GM21390 (cell line): Measurements from ENCODE around the gene PLAAT2.
"Not testable (repeated sequence)": the region's sequence is repeated elsewhere in the genome, so short reads cannot be mapped to it uniquely, and the experiment has no call there.

Source experiments
- ATAC-seq: cut with Tn5 transposase; IDR thresholded peaks from one replicate; pipeline ENCODE4 v1.9.1; 2021; ENCODE audit not compliant: unreplicated experiment

The PLAAT2 gene

DNA sequence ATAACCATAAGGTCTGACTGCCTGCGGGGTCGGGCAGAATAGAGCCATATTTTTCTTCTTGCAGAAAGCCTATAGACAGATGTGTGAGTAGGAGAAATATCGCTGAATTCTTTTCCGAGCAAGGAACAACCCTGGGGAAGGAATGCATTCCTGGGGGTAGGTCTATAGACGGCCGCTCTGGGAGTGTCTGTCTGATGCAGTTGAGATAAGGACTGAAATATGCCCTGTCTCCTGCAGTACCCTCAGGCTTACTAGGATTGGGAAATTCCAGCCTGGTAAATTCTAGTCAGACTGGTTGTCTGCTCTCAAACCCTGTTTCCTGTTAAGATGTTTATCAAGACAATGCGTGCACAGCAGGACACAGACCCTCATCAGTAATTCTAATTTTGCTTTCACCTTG lies 18.0 kb upstream of the PLAAT2 start:
- ATAC-seq = not testable (repeated sequence)

DNA sequence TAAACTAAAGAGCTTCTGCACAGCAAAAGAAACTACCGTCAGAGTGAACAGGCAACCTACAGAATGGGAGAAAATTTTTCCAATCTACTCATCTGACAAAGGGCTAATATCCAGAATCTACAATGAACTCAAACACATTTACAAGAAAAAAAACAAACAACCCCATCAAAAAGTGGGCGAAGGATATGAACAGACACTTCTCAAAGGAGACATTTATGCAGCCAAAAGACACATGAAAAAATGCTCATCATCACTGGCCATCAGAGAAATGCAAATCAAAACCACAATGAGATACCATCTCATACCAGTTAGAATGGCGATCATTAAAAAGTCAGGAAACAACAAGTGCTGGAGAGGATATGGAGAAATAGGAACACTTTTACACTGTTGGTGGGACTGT lies 15.7 kb upstream of the PLAAT2 start:
- ATAC-seq = not testable (repeated sequence)

DNA sequence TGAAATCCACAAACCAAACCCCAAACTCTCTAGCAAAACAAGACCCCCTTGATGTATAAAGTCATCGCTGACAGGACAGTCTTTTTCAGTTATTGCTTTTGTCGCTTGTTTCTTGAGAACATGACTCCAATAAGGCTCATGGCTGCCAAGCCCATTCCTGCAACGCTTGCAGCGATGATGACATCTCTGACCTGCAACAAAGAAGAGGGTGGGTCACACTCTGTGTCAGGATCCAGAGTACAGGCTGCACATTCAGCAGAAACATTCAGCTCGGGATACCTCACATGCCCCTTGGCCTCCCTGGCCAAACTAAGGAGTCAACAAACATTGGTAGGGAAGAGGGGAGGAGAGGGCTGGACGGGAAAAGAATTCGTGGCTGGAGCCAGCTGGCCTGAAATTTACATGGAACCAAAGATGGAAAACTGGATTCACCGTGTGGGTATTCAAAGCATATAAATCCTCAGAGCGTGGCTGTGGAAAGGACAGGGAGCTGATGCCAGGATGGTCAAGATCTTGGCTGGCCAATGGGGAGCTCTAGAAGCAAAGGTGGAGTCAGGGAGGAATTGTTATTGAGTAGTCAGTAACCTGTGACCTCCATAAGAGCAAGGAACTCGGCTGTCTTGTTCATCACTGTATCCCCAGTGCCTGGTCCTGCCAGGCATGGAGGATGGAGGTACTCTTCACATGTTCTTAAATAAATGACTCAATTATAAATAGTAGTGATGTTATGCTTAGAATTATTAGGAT lies 11.8 kb upstream of the PLAAT2 start:
- no peak for ATAC-seq

DNA sequence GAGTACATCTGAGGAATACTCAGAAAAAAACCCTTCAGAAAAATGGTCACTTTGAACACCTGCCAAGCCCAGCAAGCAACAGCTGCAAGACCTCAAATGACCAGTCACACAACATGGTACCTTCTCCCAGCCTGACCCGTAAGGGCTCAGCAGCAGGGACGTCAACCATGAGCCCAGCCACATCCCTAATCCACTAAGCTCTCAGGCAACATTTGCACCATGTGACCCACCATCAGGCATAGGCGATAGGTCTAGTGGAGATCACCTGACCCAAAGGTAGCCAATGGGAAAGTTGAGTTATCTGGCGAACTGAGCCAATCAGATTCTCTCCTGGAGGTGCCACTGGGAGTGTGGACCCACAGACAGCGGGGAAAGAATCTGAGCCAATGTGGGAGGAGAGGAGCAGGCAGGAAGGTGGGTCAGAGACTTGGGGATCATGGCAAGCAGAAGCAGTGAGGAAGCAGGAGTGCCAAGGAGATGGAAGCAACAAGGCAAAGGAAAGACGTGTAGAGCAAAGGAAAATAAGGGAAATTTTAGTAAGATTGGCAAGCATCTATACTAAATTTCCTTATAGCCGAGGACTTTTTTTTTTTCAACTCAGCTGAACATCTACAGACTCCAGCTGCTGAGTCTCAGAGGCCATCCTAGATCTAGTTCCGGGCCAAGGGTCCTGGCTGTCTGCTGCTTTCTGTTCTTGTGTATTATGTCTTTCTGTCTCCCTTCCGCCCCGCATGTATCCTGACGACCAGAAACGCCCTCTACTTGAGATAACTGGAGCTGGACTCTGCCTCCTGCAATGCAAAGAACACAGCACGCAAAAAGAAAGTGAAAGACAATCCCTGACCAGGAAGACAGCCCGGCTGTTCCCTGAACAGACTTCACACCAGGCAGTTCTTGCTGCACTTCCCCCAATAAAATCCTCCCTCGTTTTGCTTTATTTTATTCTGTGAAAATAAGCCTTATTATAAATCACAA lies 11.0 kb upstream of the PLAAT2 start:
- ATAC-seq = peak; percentile 77

DNA sequence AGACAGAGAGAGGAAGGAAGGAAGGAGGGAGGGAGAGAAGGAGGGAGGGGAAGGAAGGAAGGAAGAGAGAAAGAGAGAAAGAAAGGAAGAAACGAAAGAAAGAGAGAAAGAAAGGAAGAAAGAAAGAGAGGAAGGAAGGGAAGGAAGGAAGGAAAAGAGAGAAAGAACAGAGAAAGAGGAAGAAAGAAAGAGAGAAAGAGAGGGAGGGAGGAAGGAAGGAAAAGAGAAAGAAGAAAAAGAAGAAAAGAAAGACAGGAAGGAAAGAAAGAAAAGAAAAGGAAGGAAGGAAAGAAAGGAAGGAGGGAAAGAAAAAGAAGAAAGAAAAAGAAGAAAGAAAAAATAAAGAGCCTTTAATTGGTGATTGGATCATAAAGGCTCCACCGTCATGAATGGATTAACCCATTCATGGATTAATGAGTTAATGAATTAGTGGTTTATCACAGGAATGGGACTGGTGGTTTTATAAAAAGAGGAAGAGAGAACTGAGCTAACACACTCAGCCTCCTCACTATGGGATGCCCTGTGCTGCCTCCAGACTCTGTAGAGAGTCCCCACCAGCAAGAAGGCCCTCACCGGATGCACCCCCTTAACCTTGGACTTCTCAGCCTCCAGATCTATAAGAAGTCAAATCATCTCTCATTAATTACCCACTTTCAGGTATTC lies 9.0 kb upstream of the PLAAT2 start:
- ATAC-seq = no peak

DNA sequence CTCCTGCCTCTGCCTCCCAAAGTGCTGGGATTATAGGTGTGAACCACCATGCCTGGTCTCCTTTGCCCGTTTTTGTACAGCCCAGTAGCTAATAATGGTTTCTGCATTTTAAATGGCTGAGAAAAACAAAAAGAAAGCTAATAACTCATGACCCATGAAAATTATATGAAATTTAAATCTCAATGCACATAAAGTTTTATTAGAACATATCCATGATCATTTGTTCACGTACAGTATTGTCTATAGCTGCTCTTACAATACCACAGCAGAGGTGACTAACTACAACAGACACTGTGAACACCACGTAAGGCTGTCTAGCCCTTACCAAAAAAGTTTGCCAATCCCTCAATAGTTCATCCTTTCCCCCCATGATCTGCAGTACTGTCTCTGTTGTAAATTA lies 6.4 kb upstream of the PLAAT2 start:
- no peak for ATAC-seq

DNA sequence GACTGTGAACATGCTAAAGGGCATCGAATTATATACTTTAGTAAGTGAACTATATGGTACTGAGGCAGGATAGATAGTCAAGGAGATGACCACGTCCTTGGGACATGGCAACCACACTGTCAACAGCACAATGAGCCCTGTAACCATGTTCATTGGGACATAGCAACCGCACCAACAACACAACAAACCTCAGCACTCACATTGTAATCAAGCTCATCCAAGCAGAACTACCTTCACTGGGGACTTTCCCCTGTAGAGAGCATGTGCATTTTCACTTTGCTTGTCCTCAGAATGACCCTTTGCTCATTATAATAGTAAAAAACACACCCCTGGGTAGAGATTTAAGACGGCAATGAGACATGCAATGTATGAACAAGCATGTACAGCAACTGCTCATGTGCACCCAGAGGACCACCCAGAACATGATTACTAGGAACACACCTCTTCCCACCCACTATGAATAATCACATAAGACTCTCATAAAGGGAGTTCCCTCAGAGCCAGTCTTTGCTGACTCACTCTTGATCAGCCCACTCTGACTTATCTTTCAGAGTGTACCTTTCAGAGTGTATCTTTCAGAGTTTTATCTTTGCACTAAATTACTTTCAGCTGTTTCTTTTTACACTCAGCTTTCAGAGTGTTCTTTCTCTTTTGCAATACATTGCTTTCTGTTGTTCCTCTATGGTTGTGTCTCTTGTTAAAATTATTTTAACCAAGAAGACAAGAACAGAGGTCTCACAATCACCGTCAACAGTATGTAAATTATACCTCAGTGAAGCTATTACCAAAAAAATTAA lies 4.1 kb upstream of the PLAAT2 start:
- ATAC-seq = peak; percentile 75

DNA sequence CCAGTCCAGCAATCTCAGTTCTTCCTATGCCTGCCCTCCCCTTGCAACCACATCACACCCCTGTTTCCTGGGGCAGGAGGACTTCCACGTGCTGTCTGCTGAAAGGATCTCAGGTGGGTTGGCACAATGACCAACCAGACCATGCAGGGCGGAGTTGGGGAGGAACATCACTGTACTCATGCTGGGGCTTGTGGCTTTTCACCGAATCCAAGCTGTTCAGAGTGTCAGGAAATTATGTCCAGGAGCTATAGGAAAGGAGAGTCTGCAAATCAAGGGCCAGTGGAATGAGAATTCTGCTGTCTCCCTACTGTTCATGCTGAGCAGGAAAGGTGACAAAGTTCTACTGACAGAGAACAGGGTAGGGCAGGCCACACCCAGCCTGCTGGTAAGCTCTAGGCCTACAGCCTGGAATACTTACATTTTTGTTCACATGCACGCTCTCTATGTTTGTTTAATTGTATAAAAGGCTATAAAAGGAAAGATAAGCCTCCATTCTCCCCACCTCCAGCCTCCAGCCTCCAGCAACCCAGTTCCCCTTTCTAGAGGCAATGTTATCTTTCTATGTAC lies 1.7 kb upstream of the PLAAT2 start:
- ATAC-seq = no peak

DNA sequence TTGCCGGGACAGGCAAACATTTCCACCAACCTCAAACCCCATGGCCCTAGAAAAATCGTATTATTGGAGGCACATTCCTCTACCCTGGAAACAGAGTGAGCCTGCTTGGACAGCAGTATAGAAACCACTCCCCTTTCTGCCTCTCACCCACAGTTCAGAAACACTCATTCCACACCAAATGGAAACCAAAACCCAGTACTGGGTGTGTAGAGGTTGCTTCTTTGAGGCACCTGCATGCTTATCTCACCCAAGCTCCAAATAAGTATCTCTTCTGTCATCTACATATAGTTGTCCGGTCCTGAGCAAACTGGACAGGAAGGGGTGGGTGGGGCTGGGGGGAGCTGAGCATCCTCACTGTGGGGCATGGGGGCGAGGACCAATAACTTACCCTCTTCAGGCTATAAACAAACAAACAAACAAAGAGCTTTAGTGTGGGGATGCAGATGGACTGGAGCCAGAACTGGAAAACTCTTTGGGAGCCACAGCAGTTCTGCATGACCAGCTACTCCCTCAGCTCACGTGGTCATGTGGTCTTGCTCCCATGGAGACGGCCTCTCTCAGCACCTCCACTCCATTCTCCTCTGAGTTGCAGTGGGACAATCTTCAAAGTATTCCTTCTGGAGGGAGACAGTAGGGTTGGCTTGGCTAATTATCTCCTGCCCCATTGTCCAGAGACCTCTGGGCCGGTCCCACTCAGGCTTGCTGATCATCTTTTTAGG lies 1.0 kb upstream of the PLAAT2 start:
- peak; percentile 71 for ATAC-seq

DNA sequence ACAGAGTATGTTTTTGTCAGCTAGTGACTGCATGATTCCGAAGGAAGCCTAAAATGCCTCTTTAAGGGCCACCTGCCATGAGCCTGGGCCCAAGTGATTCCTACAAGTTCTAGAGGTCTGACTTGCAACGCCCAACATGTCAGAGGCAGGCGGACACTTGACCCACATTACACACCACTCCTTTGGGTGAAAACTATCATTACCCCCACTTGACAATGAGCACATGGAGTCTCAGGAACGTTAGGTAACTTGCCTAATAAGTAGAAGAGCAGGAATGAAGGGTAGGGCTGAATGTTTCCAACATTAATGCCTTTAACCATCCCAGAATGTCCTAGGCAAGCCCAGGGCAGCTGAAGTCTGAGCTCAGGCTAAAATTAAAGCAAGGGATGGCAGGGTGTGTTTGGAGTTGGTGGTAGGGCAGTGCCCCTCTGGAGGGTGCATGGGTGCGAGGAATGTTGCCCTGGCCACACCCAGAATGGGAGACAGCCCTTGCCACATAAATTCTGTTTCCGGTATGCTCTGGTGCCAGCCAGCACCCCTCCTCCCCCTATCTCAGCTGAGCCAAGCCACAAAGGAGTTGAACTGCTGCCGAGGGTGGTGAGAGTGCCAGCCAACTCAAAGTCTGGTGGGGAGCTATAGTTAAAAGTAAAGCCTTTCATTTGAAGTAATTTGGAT lies 2.5 kb downstream of the PLAAT2 start:
- no peak for ATAC-seq

DNA sequence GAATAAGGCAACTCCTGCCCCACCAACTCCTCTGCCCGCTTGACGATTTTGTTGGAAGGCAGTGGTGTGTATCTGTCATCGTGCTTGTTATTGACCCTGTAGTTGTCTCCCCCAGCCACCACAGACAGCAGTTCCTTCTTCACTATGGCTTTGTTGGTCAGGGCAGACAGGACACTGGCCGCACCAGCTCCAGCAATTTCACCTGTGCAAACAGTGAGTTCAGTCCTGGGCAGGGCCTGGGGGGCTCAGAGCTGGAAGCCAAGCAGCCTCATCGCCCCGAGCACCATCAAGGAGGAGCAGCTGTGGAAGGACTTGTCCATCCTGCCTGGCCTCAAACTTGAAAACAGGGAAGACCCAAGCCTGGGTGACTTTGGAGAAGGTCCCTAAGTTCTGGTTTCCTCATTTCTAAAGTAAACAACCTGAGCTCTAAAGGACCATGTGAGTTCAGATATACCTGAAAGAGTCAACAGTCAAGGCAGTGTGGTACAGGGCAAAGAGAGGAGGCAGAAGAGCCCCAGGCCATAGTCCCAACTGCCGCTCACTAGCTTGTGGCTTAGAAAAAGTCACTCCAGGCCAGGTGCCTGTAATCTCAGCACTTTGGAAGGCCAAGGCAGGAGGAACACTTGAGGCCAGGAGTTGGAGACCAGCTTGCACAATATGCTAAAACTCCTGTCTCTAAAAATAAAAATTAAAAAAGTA lies 4.6 kb downstream of the PLAAT2 start:
- no peak for ATAC-seq

DNA sequence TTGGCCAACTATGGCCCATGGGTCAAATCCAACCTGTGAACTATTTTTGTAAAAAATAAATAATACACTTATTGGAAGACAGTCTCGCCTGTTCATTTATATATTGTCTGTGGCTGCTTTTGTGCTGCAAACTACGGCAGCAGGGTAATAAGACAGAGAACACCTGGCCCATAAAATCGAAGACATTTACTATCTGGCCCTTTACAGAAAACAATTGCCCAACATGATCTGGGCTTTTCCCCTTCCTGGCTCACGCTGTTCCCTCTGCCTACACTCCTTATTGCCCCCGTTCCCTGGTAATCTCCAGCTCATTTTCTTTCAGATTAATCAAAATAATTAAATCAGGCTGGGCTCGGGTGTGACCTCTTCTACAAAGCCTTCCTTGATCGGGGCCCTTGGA lies 5.6 kb downstream of the PLAAT2 start:
- no peak for ATAC-seq

DNA sequence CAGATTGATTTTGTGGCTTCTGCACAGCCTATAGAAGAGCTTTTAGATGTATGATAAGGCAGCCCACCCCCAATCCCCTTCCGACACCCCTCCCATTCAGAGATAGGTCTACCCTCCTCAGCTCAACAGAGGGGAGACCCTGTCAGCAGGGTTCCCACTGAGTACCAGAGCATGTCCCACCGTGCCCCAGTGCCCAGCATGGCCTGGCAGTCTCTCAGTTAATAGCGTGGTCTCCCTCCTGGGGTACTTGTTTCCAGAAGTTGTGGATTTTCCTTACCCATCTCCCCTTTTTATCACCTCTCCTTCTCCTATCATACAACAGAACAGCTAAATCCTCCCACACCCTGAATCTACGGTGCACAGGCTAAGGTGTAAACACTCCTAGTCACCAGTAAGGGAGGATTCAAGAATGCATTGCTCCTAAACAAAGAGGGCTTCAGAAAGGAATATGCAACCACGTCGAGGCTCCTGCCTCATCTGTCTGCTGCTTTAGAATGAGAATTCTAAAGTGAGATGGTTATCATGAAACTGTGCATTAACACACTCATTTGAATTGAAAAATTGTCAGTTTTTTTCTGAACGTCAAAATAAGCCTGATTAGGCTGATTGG lies 6.7 kb downstream of the PLAAT2 start:
- ATAC-seq = no peak

DNA sequence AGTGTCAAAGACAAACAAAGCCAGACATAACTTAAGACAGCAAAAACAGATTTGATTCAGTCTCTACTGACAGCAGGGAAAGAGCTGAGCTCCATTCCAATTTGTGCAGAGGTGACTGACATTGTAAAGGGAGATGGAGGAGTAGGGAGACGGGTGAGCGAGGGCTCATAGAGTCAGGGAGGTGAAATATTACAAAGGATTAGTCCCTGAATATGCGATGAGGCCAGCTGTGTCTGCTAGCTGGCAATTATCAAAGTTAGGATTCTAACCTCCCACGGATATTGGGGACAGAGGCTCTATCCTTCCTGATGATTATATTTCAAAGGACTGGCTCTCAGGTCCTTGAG lies 8.3 kb downstream of the PLAAT2 start:
- ATAC-seq = no peak

DNA sequence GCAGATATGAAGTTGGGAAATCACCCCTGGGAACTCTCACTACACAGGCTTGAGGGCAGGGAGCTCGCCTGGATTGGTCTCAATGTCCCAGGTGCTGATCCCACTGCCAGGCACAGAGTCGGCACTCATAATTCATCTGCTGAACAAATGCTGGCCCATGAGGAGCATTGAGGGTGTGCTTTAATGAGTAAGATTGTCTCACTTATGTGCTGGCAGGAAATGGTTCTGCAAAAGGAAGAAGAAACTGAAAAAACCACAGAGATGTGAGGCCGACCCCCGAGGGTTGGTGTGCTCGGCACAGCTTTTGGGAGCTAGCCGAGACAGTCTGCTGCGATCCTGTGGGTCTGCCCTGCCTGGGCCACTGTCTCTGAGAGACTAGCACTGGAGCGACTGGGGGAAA lies 9.4 kb downstream of the PLAAT2 start:
- ATAC-seq = peak; percentile 89

DNA sequence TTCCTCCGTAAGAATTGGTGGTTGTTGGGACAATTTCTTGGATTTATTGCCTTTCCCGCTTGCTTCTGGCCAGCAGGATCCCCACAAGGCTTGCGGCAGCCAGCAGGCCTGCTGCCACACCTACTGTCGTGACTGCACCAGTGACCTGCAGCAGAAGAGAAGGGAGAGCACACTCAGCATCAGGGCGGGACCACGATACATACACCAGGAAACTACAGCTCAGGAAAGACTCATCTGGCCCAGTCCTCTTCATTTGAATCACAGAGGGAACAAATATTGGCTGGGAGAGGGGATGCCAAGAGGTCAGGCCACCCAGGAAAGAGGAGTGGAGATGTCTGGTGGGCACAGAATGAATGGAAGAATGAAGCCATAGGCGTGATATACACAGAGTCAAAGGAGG lies 10.3 kb downstream of the PLAAT2 start:
- ATAC-seq = no peak

DNA sequence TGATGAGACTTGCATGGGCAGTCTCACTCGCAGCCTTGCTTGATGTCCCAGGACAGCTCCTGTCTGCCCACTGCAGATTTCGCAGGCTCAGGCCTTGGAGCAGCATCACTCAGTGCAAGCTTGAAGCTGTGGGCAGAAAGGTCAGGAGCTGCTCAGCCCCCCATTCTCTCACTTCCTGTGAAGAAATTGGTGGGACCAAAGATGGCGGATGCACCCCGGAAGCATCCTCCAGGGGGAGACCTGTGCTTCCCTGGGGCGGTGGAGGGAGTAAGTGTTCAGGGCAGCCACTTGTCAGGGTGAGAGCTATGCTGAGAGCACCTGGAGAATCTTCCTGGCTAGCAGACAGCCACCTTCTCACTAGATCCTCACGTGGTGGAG lies 11.3 kb downstream of the PLAAT2 start:
- no peak for ATAC-seq

DNA sequence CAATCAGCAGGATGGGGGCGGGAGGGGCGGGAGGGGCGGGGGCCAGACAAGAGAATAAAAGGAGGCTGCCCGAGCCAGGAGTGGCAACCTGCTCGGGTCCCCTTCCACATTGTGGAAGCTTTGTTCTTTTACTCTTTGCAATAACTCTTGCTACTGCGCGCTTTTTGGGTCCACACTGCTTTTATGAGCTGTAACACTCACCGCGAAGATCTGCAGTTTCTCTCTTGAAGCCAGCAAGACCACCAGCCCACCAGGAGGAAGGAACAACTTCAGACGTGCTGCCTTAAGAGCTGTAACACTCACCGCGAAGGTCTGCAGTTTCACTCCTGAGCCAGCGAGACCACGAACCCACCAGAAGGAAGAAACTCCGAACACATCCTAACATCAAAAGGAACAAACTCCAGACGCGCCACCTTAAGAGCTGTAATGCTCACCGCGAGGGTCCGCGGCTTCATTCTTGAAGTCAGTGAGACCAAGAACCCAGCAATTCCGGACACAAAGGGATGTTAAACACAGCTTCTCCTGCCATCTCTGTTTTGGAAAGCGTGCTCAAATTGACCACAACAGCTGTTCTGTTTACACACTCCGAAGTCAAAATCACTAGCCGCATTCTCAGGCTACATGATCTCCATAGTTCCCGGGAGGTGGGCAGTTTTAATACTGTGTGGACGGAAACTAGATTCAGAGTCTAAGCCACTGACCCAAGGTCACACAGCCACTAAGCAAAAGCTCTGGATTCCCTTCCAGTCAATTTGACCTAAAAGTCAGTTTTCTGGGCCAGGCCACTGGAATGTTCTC lies 11.9 kb downstream of the PLAAT2 start:
- ATAC-seq = no peak
